ENCODE measurements around the gene SLC46A1.

The SLC46A1 gene

DNA sequence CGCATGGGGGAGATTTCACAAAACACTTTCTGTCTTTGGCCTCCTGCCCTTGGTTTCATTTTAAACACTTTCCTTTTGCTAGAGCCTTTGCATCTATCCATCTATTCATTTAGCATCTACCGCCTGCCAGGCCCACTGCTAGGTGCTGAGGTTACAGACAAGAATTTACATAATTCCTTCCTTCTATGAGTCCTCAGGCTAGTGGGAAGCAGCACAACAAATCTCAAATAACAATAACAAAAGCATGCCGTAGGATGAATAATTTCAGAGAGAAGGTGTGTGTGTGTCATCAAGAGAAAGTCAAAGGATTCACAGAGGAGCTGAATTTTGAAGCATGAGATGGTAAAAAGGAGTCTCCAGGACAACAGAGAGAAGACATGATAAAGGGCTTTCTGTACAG is 6.1 kb upstream of the SLC46A1 start:
- TF ChIP-seq, protein P1, sequence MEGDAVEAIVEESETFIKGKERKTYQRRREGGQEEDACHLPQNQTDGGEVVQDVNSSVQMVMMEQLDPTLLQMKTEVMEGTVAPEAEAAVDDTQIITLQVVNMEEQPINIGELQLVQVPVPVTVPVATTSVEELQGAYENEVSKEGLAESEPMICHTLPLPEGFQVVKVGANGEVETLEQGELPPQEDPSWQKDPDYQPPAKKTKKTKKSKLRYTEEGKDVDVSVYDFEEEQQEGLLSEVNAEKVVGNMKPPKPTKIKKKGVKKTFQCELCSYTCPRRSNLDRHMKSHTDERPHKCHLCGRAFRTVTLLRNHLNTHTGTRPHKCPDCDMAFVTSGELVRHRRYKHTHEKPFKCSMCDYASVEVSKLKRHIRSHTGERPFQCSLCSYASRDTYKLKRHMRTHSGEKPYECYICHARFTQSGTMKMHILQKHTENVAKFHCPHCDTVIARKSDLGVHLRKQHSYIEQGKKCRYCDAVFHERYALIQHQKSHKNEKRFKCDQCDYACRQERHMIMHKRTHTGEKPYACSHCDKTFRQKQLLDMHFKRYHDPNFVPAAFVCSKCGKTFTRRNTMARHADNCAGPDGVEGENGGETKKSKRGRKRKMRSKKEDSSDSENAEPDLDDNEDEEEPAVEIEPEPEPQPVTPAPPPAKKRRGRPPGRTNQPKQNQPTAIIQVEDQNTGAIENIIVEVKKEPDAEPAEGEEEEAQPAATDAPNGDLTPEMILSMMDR (IDR thresholded peaks at IDR 0.05; ENCODE audit: insufficient read depth, low read depth, low read length, missing control alignments): no peak
- H3K4me3 ChIP-seq (ENCODE audit: low read length): no peak overlapping the region
- DNase-seq (ENCODE audit: low read depth): peak; percentile 81

DNA sequence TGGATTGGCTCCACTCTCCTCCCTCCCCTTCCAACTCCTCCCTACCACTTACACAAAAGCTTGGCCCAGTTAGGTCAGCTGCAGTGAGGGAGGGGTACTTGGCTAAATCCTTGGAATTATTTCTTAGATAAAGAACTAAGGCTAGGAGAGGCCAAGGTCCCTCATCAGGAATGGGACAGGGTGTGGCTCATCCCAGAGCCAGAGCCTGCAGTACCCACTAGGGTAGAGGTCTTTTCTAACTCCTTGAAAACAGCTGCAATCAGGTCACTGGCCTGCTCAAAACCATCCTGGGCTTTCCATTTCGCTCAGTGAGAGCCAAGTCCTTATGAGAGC is 1.9 kb upstream of the SLC46A1 start:
- no peak overlapping the region for H3K4me3 ChIP-seq (ENCODE audit: low read length)
- TF ChIP-seq, protein P1 (IDR thresholded peaks at IDR 0.05; ENCODE audit: insufficient read depth, low read depth, low read length, missing control alignments): no peak
- no peak for DNase-seq (ENCODE audit: low read depth)

DNA sequence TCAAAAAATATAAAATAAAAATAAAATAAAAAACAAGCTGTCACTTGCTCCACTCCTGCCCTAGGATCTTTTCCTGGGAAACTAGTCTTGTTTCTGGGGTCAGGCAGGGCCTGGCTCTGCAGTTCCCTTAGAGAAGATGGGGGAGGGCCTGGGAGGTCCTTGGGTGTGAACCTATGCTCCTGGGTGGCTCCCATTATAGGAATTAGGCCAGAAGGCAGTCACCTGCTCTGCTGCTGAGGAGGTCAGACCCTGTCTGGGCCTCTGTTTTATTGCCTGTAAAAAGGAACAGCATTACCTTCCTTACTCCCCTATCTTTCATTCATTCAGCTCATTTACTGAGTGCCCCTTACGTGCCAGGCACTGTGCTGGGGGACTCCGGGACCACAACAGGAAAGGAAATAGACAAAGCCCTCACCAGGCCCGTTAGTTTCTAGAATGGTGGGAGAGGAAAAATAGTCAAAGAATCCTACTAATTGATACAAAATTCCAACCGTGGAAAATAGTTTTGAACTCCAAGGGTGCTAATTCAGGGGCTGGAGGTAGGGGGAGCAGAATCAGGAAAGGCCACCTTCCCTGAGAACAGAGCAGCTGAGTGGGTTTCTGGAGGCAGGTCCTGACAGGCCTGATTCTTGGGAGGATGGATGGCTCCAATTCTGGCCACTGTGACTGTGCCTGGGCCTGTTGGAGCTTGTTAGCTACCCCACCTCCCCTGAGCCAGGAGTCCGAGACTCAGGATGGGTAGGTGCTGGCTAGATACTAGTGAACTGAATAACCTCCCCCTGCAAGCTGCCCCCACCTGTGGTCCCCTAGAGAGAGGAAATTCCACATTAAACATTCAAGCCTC is 1.3 kb upstream of the SLC46A1 start:
- peak; percentile 98 for DNase-seq (ENCODE audit: low read depth)
- TF ChIP-seq, protein P1 (IDR thresholded peaks at IDR 0.05; ENCODE audit: insufficient read depth, low read depth, low read length, missing control alignments): peak; percentile 36

DNA sequence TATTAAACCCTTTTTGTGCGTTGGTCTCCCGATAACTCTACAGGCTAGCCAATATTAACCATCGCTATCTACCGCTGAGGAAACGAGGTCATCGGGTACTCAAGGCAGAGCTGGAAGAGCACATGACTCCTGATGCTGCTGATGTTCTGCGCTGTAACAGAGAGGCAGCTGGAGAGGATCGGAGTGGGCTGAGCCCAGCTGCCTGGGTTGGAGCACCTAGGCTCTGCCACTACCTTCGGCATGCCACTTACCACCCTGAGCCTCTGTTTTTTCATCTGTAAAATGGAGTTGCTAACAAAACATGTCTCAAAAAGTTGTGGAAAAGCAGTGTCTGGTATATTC is 432 bp upstream of the SLC46A1 start:
- TF ChIP-seq, protein P1 (IDR thresholded peaks at IDR 0.05; ENCODE audit: insufficient read depth, low read depth, low read length, missing control alignments): no peak
- no peak for DNase-seq (ENCODE audit: low read depth)

More for the DNA sequence above, 1.3 kb upstream of the SLC46A1 start:
- no peak overlapping the region for H3K4me3 ChIP-seq (ENCODE audit: low read length)

DNA sequence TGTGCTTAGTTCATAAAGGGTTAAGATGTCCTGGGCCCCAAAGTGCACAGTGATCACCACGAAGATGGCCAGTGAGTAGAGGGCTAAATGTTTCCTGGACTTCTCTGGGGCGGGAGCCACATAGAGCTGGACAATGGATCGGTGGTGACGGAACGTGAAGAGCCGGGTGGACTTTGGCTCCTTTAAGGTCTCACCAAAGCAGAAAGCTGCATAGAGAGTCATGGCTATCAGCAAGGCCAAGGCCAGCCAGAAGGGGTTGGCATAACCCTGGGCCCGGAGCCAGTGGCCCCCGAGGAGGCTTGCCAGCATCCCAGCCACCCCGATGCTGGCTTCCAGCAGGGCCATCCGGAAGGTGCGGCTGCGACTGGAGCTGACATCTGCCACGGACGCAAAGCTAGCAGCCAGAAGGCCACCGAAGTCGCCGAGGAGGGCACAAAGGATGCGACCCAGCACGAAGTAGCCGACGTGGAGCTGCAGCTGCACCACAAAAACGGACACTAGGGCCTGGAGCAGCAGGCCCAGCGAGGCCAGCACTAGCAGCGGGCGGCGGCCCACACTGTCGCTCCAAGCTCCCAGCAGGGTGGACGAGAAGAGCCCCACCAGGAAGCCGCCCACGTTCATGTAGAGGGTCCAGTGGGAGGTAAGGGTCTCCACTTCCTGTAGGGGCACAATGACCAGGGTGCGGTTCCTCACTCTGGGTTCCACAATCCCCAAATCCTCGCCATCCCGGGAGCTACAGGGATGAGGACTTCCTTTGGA is 1.0 kb downstream of the SLC46A1 start:
- TF ChIP-seq, protein P1 (IDR thresholded peaks at IDR 0.05; ENCODE audit: insufficient read depth, low read depth, low read length, missing control alignments): no peak
- peak overlapping the region; percentile 49 for H3K4me3 ChIP-seq (ENCODE audit: low read length)
- DNase-seq (ENCODE audit: low read depth): no peak

More for the DNA sequence above, 432 bp upstream of the SLC46A1 start:
- peak overlapping the region; percentile 49 for H3K4me3 ChIP-seq (ENCODE audit: low read length)

DNA sequence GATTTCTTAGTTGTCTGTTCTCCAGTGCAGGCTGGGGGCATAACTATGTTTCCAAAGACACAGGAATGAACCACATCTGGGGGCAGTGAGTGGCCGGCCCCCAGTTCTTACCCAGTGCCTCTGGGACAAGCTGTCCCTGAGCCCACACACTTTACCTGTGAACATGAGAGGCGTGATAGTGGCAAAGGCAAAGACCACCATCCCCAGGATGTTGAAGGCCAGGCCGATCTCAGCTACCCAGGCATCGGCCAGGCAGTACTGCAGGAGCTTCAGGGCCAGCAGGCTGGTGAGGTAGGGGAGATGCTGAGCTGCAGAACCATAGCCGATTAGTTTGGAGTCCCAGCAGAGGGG is 1.6 kb downstream of the SLC46A1 start:
- TF ChIP-seq, protein P1 (IDR thresholded peaks at IDR 0.05; ENCODE audit: insufficient read depth, low read depth, low read length, missing control alignments): no peak
- DNase-seq (ENCODE audit: low read depth): no peak
- H3K4me3 ChIP-seq (ENCODE audit: low read length): no peak overlapping the region
